Testis (tissue), 3 donors: Measurements from ENCODE around the gene NAT8L. TPM values are rescaled to one million over a fixed set of nuclear protein-coding genes. Genes with fewer than 3 reads are reported as not detected.
"Not testable (repeated sequence)": the region's sequence is repeated elsewhere in the genome, so short reads cannot be mapped to it uniquely, and the experiment has no call there.

Experiments used
- DNase-seq: peaks from one replicate; pipeline ENCODE4 v3.0.0-alpha.2; 2019
- H3K27ac ChIP-seq, 2 donors: fragments of 200-600 bp; sonication (generic); one replicate each; pipeline ENCODE4 v1.5.1; 2019
- H3K27me3 ChIP-seq: fragments of 200-600 bp; sonication (generic); one replicate; pipeline ENCODE4 v1.5.1; 2019
- H3K36me3 ChIP-seq: fragments of 200-600 bp; sonication (generic); one replicate; pipeline ENCODE4 v1.5.1; 2017; ENCODE audit warnings: low read depth; ENCODE audit errors: missing control alignments
- H3K4me1 ChIP-seq: fragments of 200-600 bp; sonication (generic); one replicate; pipeline ENCODE4 v1.5.1; 2019
- H3K4me3 ChIP-seq, 2 donors: fragments of 200-600 bp; sonication (generic); one replicate each; pipeline ENCODE4 v1.5.1; 2017 to 2019
- H3K9me3 ChIP-seq: fragments of 200-600 bp; sonication (generic); one replicate; pipeline ENCODE4 v1.5.1; 2017
- POLR2A ChIP-seq: fragments of 450-650 bp; IDR thresholded peaks from one replicate; pipeline ENCODE4 v1.6.1; 2017; ENCODE audit warnings: antibody characterized with exemption, mild to moderate bottlenecking, moderate library complexity
- WGBS, 2 donors: methylation state at CpG; one replicate each; pipeline ENCODE4 v1.1.5; 2018; 5-methylcytosine and 5-hydroxymethylcytosine counted together
- intact Hi-C: fragments of 100-400 bp; cut with DNase I; formaldehyde crosslinking; loops from one replicate; pipeline ENCODE4 v1.15.1; 2023; ENCODE audit warnings: low total_unique reads
- polyA plus RNA-seq: library from polyadenylated mRNA; stranded (reverse); fragments of 350-450 nt; fragmentation: Illumina TruSeq; extraction: RNeasy Lipid Tissue Mini Kit (QIAGEN cat#74804); gene quantifications from one replicate; pipeline ENCODE4 v1.2.3, GENCODE V29; 2014; ENCODE audit warnings: low read depth, low replicate concordance; ENCODE audit not compliant: insufficient read depth
- total RNA-seq, 2 donors: library from RNA; depleted of rRNA; stranded (reverse); fragments of >200 nt; gene quantifications; one replicate each; pipeline ENCODE4 v1.2.3, GENCODE V29; 2016
- TF ChIP-seq, protein P1 (sequence below), 3 experiments: fragments of 450-650 bp in 2 of 3; fragments of 200-600 bp in 1 of 3; sonication (generic) in 1 of 3; IDR thresholded peaks; one replicate each; pipeline ENCODE4 v1.5.1; 2016 to 2019; ENCODE audit warnings: antibody characterized with exemption in 3 of 3, mild to moderate bottlenecking in 2 of 3, moderate library complexity in 1 of 3

The NAT8L gene
- total and polyA plus RNA-seq, 3 donors from 2014 or later = 36.6 to 82.9 (median 56.6) TPM

DNA sequence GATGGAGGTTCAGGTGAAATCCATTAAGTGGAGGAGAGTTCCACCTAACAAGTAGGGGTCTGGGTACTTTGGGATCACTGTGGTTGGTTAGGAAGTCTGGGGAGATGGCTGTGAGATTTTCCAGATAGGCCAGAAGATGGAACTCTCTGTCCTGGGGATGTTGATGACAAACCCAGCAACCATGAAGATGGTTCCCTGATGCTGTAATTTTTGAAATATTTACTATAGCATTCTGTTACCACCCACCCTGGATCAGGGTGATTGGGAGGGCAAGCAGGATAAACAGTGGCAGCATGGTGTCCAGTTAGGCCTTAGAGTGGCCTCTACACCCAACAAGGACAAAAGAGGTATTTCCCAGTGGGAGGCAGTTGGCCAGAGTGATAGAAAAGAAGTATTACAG lies 34.4 kb upstream of the NAT8L start:
- Histone ChIP-seq H3K36me3 (no peaks in the 10 kb centered on the region), H3K4me3 (no peak overlapping the region), H3K27ac (peak overlapping the region in 1 of 2 donors; percentile 68), H3K9me3 (no peaks in the 10 kb centered on the region), H3K27me3 (no peaks in the 10 kb centered on the region), H3K4me1 (peaks cover 10% of the 10 kb centered on the region)
- TF ChIP-seq, protein P1, sequence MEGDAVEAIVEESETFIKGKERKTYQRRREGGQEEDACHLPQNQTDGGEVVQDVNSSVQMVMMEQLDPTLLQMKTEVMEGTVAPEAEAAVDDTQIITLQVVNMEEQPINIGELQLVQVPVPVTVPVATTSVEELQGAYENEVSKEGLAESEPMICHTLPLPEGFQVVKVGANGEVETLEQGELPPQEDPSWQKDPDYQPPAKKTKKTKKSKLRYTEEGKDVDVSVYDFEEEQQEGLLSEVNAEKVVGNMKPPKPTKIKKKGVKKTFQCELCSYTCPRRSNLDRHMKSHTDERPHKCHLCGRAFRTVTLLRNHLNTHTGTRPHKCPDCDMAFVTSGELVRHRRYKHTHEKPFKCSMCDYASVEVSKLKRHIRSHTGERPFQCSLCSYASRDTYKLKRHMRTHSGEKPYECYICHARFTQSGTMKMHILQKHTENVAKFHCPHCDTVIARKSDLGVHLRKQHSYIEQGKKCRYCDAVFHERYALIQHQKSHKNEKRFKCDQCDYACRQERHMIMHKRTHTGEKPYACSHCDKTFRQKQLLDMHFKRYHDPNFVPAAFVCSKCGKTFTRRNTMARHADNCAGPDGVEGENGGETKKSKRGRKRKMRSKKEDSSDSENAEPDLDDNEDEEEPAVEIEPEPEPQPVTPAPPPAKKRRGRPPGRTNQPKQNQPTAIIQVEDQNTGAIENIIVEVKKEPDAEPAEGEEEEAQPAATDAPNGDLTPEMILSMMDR (IDR thresholded peaks at IDR 0.05) = no peak
- TF ChIP-seq POLR2A = no peak
- DNase-seq = no peak
- intact Hi-C loops = no loop called here

DNA sequence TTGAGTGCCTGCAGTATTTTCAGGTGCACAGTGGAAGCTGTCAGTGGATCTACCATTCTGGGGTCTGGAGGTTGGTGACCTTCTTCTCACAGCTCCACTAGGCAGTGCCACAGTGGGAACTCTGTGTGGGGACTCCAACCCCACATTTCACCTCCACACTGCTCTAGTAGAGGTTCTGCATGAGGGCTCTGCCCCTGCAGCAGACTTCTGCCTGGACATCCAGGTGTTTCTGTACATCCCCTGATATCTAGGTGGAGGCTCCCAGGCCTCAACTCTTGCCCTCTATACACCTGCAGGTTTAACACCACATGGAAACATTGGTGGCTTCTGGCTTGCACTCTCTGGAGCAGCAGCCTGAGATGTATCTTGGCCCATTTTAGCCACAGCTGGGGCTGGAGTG lies 33.3 kb upstream of the NAT8L start:
- intact Hi-C loops = no loop called here
- DNase-seq = no peak
- TF ChIP-seq, protein P1 (IDR thresholded peaks at IDR 0.05) = no peak
- no peak for TF ChIP-seq POLR2A
- no peaks in the 10 kb centered on the region for H3K36me3 ChIP-seq
- H3K4me1 ChIP-seq = peaks cover 10% of the 10 kb centered on the region
- H3K27me3 ChIP-seq = no peaks in the 10 kb centered on the region
- H3K27ac ChIP-seq = no peak overlapping the region
- H3K4me3 ChIP-seq = no peak overlapping the region
- no peaks in the 10 kb centered on the region for H3K9me3 ChIP-seq

DNA sequence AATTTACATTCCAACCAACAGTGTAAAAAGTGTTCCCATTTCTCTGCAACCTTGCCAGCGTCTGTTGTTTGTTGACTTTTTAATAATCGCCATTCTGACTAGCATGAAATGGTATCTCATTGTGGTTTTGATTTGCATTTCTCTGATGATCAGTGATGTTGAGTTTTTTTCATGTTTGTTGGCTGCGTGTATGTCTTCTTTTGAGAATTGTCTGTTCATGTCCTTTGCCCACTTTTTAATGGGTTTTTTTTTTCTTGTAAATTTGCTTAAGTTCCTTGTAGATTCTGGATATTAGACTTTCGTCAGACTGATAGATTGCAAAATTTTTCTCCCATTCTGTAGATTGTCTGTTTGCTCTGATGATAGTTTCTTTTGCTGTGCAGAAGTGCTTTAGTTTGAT lies 32.0 kb upstream of the NAT8L start:
- H3K4me1 ChIP-seq, H3K9me3 ChIP-seq, H3K4me3 ChIP-seq, H3K36me3 ChIP-seq, H3K27me3 ChIP-seq, DNase-seq, intact Hi-C loops, H3K27ac ChIP-seq: not testable (repeated sequence)
- 87 to 93% methylated on average over 4 of the region's 4 CpGs for WGBS, 2 donors

DNA sequence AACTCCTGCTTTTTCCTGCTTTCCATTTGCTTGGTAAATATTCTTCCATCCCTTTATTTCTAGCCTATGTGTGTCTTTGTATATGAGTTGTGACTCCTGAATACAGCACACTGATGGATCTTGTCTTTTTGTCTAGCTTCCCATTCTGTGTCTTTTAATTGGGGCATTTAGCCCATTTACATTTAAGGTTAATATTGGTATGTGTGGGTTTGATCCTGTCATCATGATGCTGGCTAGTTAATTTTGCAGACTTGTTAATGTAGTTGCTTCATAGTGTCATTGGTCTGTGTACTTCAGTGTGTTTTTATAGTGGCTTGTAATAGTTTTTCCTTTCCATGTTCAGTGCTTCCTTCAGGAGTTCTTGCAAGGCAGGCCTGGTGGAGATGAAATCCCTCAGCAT lies 28.0 kb upstream of the NAT8L start:
- H3K4me1 ChIP-seq, intact Hi-C loops, H3K36me3 ChIP-seq, DNase-seq, H3K27ac ChIP-seq, H3K27me3 ChIP-seq, H3K4me3 ChIP-seq, H3K9me3 ChIP-seq: not testable (repeated sequence)

DNA sequence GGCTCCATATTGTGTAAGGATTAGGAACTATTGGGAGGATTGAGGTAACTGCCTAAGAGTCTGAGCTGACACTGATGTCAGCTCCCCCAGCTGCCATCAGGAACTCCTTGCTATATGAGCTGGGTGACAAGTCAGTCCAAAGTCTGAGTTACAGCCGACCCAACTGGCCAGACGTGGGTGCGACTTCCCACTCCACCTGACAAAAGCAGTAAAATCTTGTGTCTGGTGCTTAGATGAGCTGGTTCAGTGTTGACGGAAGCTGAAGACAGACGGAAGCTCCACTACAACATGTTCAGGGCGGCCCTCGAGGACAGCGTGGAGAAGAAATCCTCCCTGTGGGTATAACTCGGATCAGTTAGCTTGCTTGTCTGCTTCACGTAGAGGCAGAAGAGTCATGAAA lies 22.8 kb upstream of the NAT8L start:
- 93 to 97% methylated on average over 10 of the region's 10 CpGs for WGBS, 2 donors
- Histone ChIP-seq H3K9me3 (no peaks in the 10 kb centered on the region), H3K4me1 (peaks cover 5% of the 10 kb centered on the region), H3K4me3 (no peak overlapping the region), H3K36me3 (no peaks in the 10 kb centered on the region), H3K27me3 (no peaks in the 10 kb centered on the region), H3K27ac (no peak overlapping the region)
- intact Hi-C loops = no loop called here
- no peak for DNase-seq
- no peak for TF ChIP-seq POLR2A
- TF ChIP-seq, protein P1 (IDR thresholded peaks at IDR 0.05) = no peak

DNA sequence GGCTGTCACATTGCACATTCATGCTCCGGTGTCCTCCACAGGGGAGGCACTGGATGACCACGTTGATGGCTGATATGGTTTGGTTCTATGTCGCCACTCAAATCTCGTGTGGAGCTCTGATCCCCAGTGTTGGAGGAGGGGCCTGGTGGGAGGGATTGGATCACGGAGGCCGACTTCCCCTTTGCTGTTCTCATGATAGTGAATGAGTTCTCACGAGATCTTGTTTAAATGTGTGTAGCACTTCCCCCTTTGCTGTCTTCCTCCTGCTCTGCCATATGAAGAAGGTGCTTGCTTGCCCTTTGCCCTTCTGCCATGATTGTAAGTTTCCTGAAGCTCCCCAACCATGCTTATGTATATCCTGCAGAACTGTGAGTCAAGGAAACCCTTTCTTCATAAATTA lies 22.3 kb upstream of the NAT8L start:
- intact Hi-C loops = no loop called here

More for the DNA sequence above, 22.3 kb upstream of the NAT8L start:
- Histone ChIP-seq H3K27ac (no peak overlapping the region), H3K36me3 (no peaks in the 10 kb centered on the region), H3K4me1 (peaks cover 5% of the 10 kb centered on the region), H3K9me3 (no peaks in the 10 kb centered on the region), H3K27me3 (no peaks in the 10 kb centered on the region), H3K4me3 (no peak overlapping the region)
- TF ChIP-seq POLR2A = no peak
- TF ChIP-seq, protein P1 (IDR thresholded peaks at IDR 0.05) = no peak
- 81 to 89% methylated on average over 7 of the region's 7 CpGs for WGBS, 2 donors
- DNase-seq = no peak
